ENCODE measurements around the gene DGKD.
"Not testable (repeated sequence)": the region's sequence is repeated elsewhere in the genome, so short reads cannot be mapped to it uniquely, and the experiment has no call there.

Gene DGKD

GRCh38 chr2:233362742-233363141 is 8.4 kb downstream of the DGKD start:
- no peak for DNase-seq (ENCODE audit: low read depth in 2 of 2)

- no peak for DNase-seq (ENCODE audit: low read depth in 2 of 2)
Measured at GRCh38 chr2:233363744-233364235, 9.5 kb downstream of the DGKD start.

- DNase-seq (ENCODE audit: low read depth in 2 of 2): no peak
Measured at GRCh38 chr2:233365861-233366520, 11.7 kb downstream of the DGKD start.

GRCh38 chr2:233367586-233367985 is 13.3 kb downstream of the DGKD start:
- no peak for DNase-seq (ENCODE audit: low read depth in 2 of 2)

- no peak for DNase-seq (ENCODE audit: low read depth in 2 of 2)
Measured at GRCh38 chr2:233368756-233369155, 14.5 kb downstream of the DGKD start.

- no peak for DNase-seq (ENCODE audit: low read depth in 2 of 2)
Measured at GRCh38 chr2:233369462-233369861, 15.2 kb downstream of the DGKD start.

- DNase-seq (ENCODE audit: low read depth in 2 of 2): no peak
Measured at GRCh38 chr2:233369897-233370685, 15.8 kb downstream of the DGKD start.

GRCh38 chr2:233371641-233372040 is 17.3 kb downstream of the DGKD start:
- DNase-seq (ENCODE audit: low read depth in 2 of 2): no peak

- no peak for DNase-seq (ENCODE audit: low read depth in 2 of 2)
Measured at GRCh38 chr2:233372855-233373254, 18.6 kb downstream of the DGKD start.

- no peak for DNase-seq (ENCODE audit: low read depth in 2 of 2)
Measured at GRCh38 chr2:233373316-233373715, 19.0 kb downstream of the DGKD start.

- DNase-seq (ENCODE audit: low read depth in 2 of 2): not testable (repeated sequence)
Measured at GRCh38 chr2:233374776-233375175, 20.5 kb downstream of the DGKD start.

- DNase-seq (ENCODE audit: low read depth in 2 of 2): no peak
Measured at GRCh38 chr2:233375490-233376314, 21.4 kb downstream of the DGKD start.

GRCh38 chr2:233379034-233379433 is 24.7 kb downstream of the DGKD start:
- no peak for DNase-seq (ENCODE audit: low read depth in 2 of 2)

- no peak for DNase-seq (ENCODE audit: low read depth in 2 of 2)
Measured at GRCh38 chr2:233379441-233379840, 25.1 kb downstream of the DGKD start.

- DNase-seq (ENCODE audit: low read depth in 2 of 2): no peak
Measured at GRCh38 chr2:233380132-233380895, 26.0 kb downstream of the DGKD start.

- no peak for DNase-seq (ENCODE audit: low read depth in 2 of 2)
Measured at GRCh38 chr2:233380995-233381637, 26.8 kb downstream of the DGKD start.

GRCh38 chr2:233381638-233381995 is 27.3 kb downstream of the DGKD start:
- DNase-seq (ENCODE audit: low read depth in 2 of 2): no peak

GRCh38 chr2:233384015-233384414 is 29.7 kb downstream of the DGKD start:
- DNase-seq (ENCODE audit: low read depth in 2 of 2): no peak

GRCh38 chr2:233384811-233385488 is 30.7 kb downstream of the DGKD start:
- DNase-seq (ENCODE audit: low read depth in 2 of 2): no peak

GRCh38 chr2:233385489-233386044 is 31.3 kb downstream of the DGKD start:
- no peak for DNase-seq (ENCODE audit: low read depth in 2 of 2)

All from stimulated activated CD4-positive, alpha-beta T cell treated with anti-CD3 and anti-CD28 coated beads, Interleukin-12 subunit alpha, Interleukin-12 subunit beta, amount 100 ng/mL, for 24 hours (primary cell).